ENCODE data around the gene SCRN2. TPM values are rescaled to one million over a fixed set of nuclear protein-coding genes. Genes with fewer than 3 reads are reported as not detected.

Gene SCRN2
- total RNA-seq, 4 donors from 2014 or later: 13.9 to 24.8 (median 17.8) TPM

GRCh38 chr17:47802341-47803022 lies 38.6 kb downstream of the SCRN2 start:
- DNase-seq: no peak
- Histone ChIP-seq H3K4me3 (no peak overlapping the region), H3K27me3 (peaks cover 0 to 8% (median 0%) of the 10 kb centered on the region in 4 donors), H3K9me3 (no peaks in the 10 kb centered on the region), H3K4me1 (no peaks in the 10 kb centered on the region), H3K36me3 (peaks cover 0 to 10% (median 0%) of the 10 kb centered on the region in 3 donors), H3K27ac (no peak overlapping the region)
- WGBS, 2 donors: 26 to 32% methylated on average over 4 to 7 of the region's 9 CpGs
- intact Hi-C loops (cut with DNase I): loop anchor here (10.0 kb wide), 1 partner anchor 108 kb away; the partner anchor contains the start of gene TBKBP1
- TF ChIP-seq CTCF (IDR thresholded peaks at IDR 0.05) (peak in 5 of 6 experiments; percentile 31 to 61 (median 34)), POLR2A (IDR thresholded peaks at IDR 0.05) (no peak)

- H3K4me3 ChIP-seq: no peak overlapping the region
- H3K27ac ChIP-seq: no peak overlapping the region
- peaks cover 0 to 8% (median 0%) of the 10 kb centered on the region in 4 donors for H3K27me3 ChIP-seq
- intact Hi-C loops (cut with DNase I): loop anchor here (10.0 kb wide), 1 partner anchor 107 kb away; the partner anchor contains the start of gene TBKBP1
- 41 to 43% methylated on average over 5 of the region's 6 CpGs for WGBS, 2 donors
- no peak for TF ChIP-seq CTCF (IDR thresholded peaks at IDR 0.05)
- TF ChIP-seq POLR2A (IDR thresholded peaks at IDR 0.05): no peak
- H3K36me3 ChIP-seq: peaks cover 0 to 4% (median 0%) of the 10 kb centered on the region in 3 donors
- DNase-seq: no peak
- H3K9me3 ChIP-seq: no peaks in the 10 kb centered on the region
- no peaks in the 10 kb centered on the region for H3K4me1 ChIP-seq
Measured at GRCh38 chr17:47801906-47802305, 39.2 kb downstream of the SCRN2 start.

GRCh38 chr17:47801176-47801765 lies 39.8 kb downstream of the SCRN2 start:
- Histone ChIP-seq H3K36me3 (no peaks in the 10 kb centered on the region), H3K27me3 (peaks cover 0 to 13% (median 0%) of the 10 kb centered on the region in 4 donors), H3K4me1 (no peaks in the 10 kb centered on the region), H3K9me3 (no peaks in the 10 kb centered on the region), H3K4me3 (no peak overlapping the region), H3K27ac (no peak overlapping the region)
- TF ChIP-seq POLR2A (IDR thresholded peaks at IDR 0.05) (no peak), CTCF (IDR thresholded peaks at IDR 0.05) (no peak)
- WGBS, 2 donors: 50 to 85% methylated on average over 2 to 3 of the region's 4 CpGs
- no peak for DNase-seq
- intact Hi-C loops (cut with DNase I): loop anchor here (10.0 kb wide), 1 partner anchor 106 kb away; the partner anchor contains the start of gene TBKBP1

- no peak for DNase-seq
Measured at GRCh38 chr17:47800686-47801085, 40.4 kb downstream of the SCRN2 start.

More at GRCh38 chr17:47800686-47801085, 40.4 kb downstream of the SCRN2 start:
- Histone ChIP-seq H3K4me3 (no peak overlapping the region), H3K27ac (no peak overlapping the region), H3K4me1 (no peaks in the 10 kb centered on the region), H3K36me3 (no peaks in the 10 kb centered on the region), H3K27me3 (peaks cover 0 to 13% (median 0%) of the 10 kb centered on the region in 4 donors), H3K9me3 (no peaks in the 10 kb centered on the region)
- 83 to 85% methylated on average over 7 to 8 of the region's 12 CpGs for WGBS, 2 donors
- intact Hi-C loops (cut with DNase I): loop anchor here (10.0 kb wide), 1 partner anchor 106 kb away; the partner anchor contains the start of gene TBKBP1
- no peak for TF ChIP-seq CTCF (IDR thresholded peaks at IDR 0.05)
- TF ChIP-seq POLR2A (IDR thresholded peaks at IDR 0.05): no peak
